Diencephalon (tissue), 1 donor: Measurements from ENCODE around the gene F2RL2. TPM values are rescaled to one million over a fixed set of nuclear protein-coding genes. Genes with fewer than 3 reads are reported as not detected.

Source experiments
- total RNA-seq: library from RNA; depleted of rRNA; stranded (reverse); fragments of >200 nt; gene quantifications from one replicate; pipeline ENCODE4 v1.2.3, GENCODE V29; 2014

Gene F2RL2, protein sequence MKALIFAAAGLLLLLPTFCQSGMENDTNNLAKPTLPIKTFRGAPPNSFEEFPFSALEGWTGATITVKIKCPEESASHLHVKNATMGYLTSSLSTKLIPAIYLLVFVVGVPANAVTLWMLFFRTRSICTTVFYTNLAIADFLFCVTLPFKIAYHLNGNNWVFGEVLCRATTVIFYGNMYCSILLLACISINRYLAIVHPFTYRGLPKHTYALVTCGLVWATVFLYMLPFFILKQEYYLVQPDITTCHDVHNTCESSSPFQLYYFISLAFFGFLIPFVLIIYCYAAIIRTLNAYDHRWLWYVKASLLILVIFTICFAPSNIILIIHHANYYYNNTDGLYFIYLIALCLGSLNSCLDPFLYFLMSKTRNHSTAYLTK
- 1.2 TPM for total RNA-seq

DNA sequence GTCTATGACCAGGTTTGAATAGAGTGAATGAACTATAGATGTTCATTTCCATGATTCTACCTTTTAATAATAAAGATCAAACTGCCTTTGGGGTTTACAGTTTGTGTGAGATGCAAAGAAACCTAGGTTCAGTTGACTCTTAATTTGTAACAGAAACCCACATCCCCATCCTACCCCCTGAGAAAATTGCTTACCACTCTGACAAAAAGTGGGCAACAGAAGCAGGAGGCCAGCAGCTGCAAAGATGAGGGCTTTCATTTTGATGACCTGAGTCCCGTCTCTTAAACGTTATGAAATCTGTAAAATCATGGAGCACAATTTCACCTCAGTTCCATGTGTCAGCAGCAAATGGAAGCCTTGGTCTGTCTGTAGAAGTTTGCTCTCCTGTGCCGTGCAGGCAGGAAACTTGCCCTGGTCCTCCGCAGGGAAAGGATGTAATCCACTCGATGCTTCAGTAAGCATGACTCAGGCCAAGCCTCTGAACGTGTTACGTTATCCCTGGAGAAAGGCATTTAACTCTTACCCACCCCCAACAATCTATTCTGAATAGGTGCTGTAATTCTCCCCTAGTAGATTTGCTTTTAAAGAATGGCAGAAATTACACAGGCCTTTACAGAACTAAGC is at the start of gene F2RL2:
F2RL2 (minus strand) TSS at position 431 of the 624 bp plus-strand sequence; CDS start at position 258, 173 bp downstream.

Other genes with a start within 250 kb of the F2RL2 start
- gene IQGAP2, start 220.1 kb downstream of the F2RL2 start, total RNA-seq = 21.2 TPM
- 28.6 TPM for gene F2R, start 92.7 kb upstream of the F2RL2 start, total RNA-seq
- gene F2RL1, start 195.6 kb upstream of the F2RL2 start, total RNA-seq = 3.0 TPM
- gene S100Z, start 226.6 kb upstream of the F2RL2 start, total RNA-seq = not detected